Lung (tissue), 12 donors: ENCODE results near the gene CEP85. TPM values are rescaled to one million over a fixed set of nuclear protein-coding genes. Genes with fewer than 3 reads are reported as not detected.

Experiments used
- ATAC-seq: fragments of 200-7000 bp; cut with Tn5 transposase; one replicate; pipeline ENCODE4 v1.9.1; 2020; ENCODE audit warnings: moderate number of reproducible peaks; ENCODE audit not compliant: insufficient read depth, low FRiP score
- DNase-seq, 3 donors: peaks; one replicate each; pipeline ENCODE4 v3.0.0-alpha.2; 2013 to 2017
- H3K27ac ChIP-seq, 2 donors: one replicate each; pipeline ENCODE4 v1.5.1; 2013; ENCODE audit warnings: mild to moderate bottlenecking in 2 of 2, moderate library complexity in 2 of 2, control low read depth in 1 of 2, inconsistent platforms in 1 of 2, low read depth in 1 of 2, low read length in 1 of 2
- H3K27me3 ChIP-seq, 3 donors: one replicate each; pipeline ENCODE4 v1.5.1; 2013; ENCODE audit warnings: low read length in 2 of 3; ENCODE audit not compliant: control insufficient read depth in 3 of 3, insufficient read depth in 3 of 3
- H3K36me3 ChIP-seq, 4 donors: one replicate each; pipeline ENCODE4 v1.5.1; 2013; ENCODE audit warnings: low read length in 4 of 4, mild to moderate bottlenecking in 1 of 4, moderate library complexity in 1 of 4; ENCODE audit not compliant: control insufficient read depth in 4 of 4, insufficient read depth in 4 of 4
- H3K4me1 ChIP-seq, 5 donors: one replicate each; pipeline ENCODE4 v1.5.1; 2013; ENCODE audit warnings: low read length in 5 of 5, mild to moderate bottlenecking in 2 of 5, moderate library complexity in 1 of 5; ENCODE audit not compliant: control insufficient read depth in 5 of 5, insufficient read depth in 5 of 5
- H3K4me3 ChIP-seq: one replicate; pipeline ENCODE4 v1.5.1; 2013; ENCODE audit warnings: mild to moderate bottlenecking, control low read depth, moderate library complexity
- H3K9ac ChIP-seq, 2 donors: one replicate each; pipeline ENCODE4 v1.5.1; 2013; ENCODE audit warnings: low read length in 2 of 2, control low read depth in 1 of 2; ENCODE audit not compliant: insufficient read depth in 1 of 2
- H3K9me3 ChIP-seq, 4 donors: one replicate each; pipeline ENCODE4 v1.5.1; 2013; ENCODE audit warnings: low read length in 3 of 4, mild to moderate bottlenecking in 1 of 4, moderate library complexity in 1 of 4; ENCODE audit not compliant: control insufficient read depth in 4 of 4, insufficient read depth in 3 of 4
- CTCF ChIP-seq: IDR thresholded peaks from 2 replicates; pipeline ENCODE4 v1.5.1; 2012; ENCODE audit warnings: mild to moderate bottlenecking; ENCODE audit errors: control extremely low read depth, extremely low read depth
- WGBS, 2 donors: extraction: QIAGEN DNeasy Blood & Tissue Kit; methylation state at CpG; one replicate each; pipeline ENCODE4 v1.1.7; 2013; 5-methylcytosine and 5-hydroxymethylcytosine counted together
- polyA plus RNA-seq, 2 donors: library from polyadenylated mRNA; stranded (reverse); fragments of 200-250 nt; gene quantifications; one replicate each; pipeline ENCODE4 v1.2.1, GENCODE V29; 2013
- total RNA-seq, 2 donors: library from RNA; depleted of rRNA in 1 of 2; stranded (reverse); fragments of >200 nt in 1 of 2; gene quantifications; one replicate each; pipeline ENCODE4 v1.2.1, GENCODE V29; 2014 to 2021
- donor health status: control.
- donor health status: control.
- donor health status: Bipolar disorder and iron deficiency.
- donor health status: healthy.
- donor health status: DM: yes; HTN: yes; CAD: no.

Gene CEP85
- total and polyA plus RNA-seq, 4 donors: 5.4 to 10.8 (median 7.8) TPM

GRCh38 chr1:26297057-26297790 is 63.2 kb downstream of the CEP85 start:
- no peak for ATAC-seq
- Histone ChIP-seq H3K4me3 (no peak overlapping the region), H3K27ac (no peak overlapping the region), H3K9ac (no peak overlapping the region), H3K9me3 (no peaks in the 10 kb centered on the region), H3K36me3 (peaks cover 0 to 18% (median 0%) of the 10 kb centered on the region in 4 donors), H3K27me3 (no peaks in the 10 kb centered on the region), H3K4me1 (no peaks in the 10 kb centered on the region)
- no peak for DNase-seq
- no peak for TF ChIP-seq CTCF
- WGBS, 2 donors: 94 to 96% methylated on average over 12 of the region's 12 CpGs

GRCh38 chr1:26297791-26298124 is 63.8 kb downstream of the CEP85 start:
- WGBS, 2 donors: 74 to 79% methylated on average over 6 of the region's 6 CpGs
- no peaks in the 10 kb centered on the region for H3K9me3 ChIP-seq
- peaks cover 0 to 18% (median 0%) of the 10 kb centered on the region in 4 donors for H3K36me3 ChIP-seq
- H3K4me1 ChIP-seq: no peaks in the 10 kb centered on the region
- DNase-seq (no peak), ATAC-seq (no peak)
- no peaks in the 10 kb centered on the region for H3K27me3 ChIP-seq
- H3K9ac ChIP-seq: no peak overlapping the region
- no peak overlapping the region for H3K27ac ChIP-seq
- no peak overlapping the region for H3K4me3 ChIP-seq
- no peak for TF ChIP-seq CTCF

- Histone ChIP-seq H3K9me3 (no peaks in the 10 kb centered on the region), H3K9ac (no peak overlapping the region), H3K4me1 (peaks cover 0 to 3% (median 2%) of the 10 kb centered on the region in 5 donors), H3K27me3 (no peaks in the 10 kb centered on the region), H3K36me3 (peaks cover 0 to 13% (median 0%) of the 10 kb centered on the region in 4 donors), H3K4me3 (no peak overlapping the region), H3K27ac (no peak overlapping the region)
- no peak for ATAC-seq
- TF ChIP-seq CTCF: no peak
- WGBS, 2 donors: 90 to 94% methylated on average over 11 of the region's 11 CpGs
- no peak for DNase-seq
Observed at GRCh38 chr1:26300578-26301275, 66.7 kb downstream of the CEP85 start.
